Neutrophil (primary cell): Measurements from ENCODE around the gene ZNF804B.

Source experiments
- H3K27ac ChIP-seq: fragments of 200-600 bp; sonication (generic); 2 replicates; pipeline ENCODE4 v1.5.1; 2016; ENCODE audit warnings: mild to moderate bottlenecking, moderate library complexity
- H3K27me3 ChIP-seq: fragments of 200-600 bp; sonication (generic); 2 replicates; pipeline ENCODE4 v1.6.0; 2016; ENCODE audit warnings: mild to moderate bottlenecking
- H3K36me3 ChIP-seq: fragments of 200-600 bp; sonication (generic); 2 replicates; pipeline ENCODE4 v1.5.1; 2017
- H3K4me1 ChIP-seq, 2 experiments: fragments of 200-600 bp in 1 of 2; sonication (generic) in 1 of 2; 1 replicate in 1 of 2; 2 replicates in 1 of 2; pipeline versions ENCODE4 v1.5.1 to v1.6.1; 2013 to 2016; ENCODE audit warnings: low read depth in 1 of 2, low read length in 1 of 2, mild to moderate bottlenecking in 1 of 2, moderate library complexity in 1 of 2; ENCODE audit not compliant: control insufficient read depth in 1 of 2, insufficient read depth in 1 of 2
- H3K4me3 ChIP-seq, 2 experiments: fragments of 200-600 bp in 1 of 2; sonication (generic) in 1 of 2; 1 replicate in 1 of 2; 2 replicates in 1 of 2; pipeline ENCODE4 v1.5.1; 2013 to 2016; ENCODE audit warnings: low read depth in 1 of 2, low read length in 1 of 2, mild to moderate bottlenecking in 1 of 2, moderate library complexity in 1 of 2
- H3K9me3 ChIP-seq: fragments of 200-600 bp; sonication (generic); 2 replicates; pipeline ENCODE4 v1.5.1; 2016
- TF ChIP-seq, protein P1 (sequence below): fragments of 200-600 bp; sonication (generic); IDR thresholded peaks from 2 replicates; pipeline ENCODE4 v1.5.1; 2016; ENCODE audit warnings: antibody characterized with exemption

Gene ZNF804B

DNA sequence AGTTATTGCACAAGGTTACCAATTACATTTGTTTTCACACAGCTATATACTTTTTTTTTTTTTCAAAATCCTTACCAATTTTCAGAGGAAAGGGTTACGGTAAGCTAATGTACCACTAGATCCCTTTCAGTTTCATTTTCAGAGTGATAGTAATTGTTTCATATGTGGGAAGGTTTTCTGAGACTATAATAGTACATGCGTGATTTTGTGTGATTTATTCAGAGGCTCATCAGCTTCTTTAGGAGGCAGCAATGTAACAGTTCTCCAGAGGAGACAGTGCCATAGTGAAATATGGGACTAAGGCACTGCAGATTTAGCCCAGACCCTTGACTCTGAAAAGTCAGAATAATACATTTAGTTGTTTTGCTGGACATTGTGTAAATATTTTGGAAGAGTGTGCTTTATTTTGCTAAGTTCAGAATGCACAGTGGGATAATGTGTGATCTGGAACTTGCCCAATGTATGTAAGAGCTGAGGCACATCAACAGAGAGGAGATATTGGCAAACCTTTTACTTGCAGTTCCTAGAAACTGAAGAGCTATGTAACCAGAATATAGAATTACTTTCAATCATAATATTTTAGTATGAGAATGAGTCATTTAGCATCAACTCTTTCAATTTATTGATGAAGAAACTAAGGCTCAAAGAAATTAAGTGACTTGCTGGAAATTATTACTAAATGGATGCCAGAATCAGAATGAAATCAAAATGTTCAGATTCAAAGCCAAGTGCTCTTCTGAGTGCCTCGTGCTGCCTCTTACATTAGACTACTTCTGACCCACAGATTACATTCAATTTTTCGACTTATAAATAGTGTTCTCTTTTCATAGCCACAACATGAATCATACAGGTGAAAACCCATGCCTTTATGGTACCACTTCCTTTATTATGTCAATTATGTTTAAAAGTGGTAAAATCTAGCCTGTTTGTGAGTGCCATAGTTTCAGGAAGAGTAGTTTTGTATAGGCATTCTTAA is 243.8 kb downstream of the ZNF804B start:
- Histone ChIP-seq H3K36me3 (no peaks in the 10 kb centered on the region), H3K27me3 (no peaks in the 10 kb centered on the region), H3K4me3 (no peak overlapping the region), H3K4me1 (no peaks in the 10 kb centered on the region), H3K27ac (no peak overlapping the region), H3K9me3 (no peaks in the 10 kb centered on the region)
- TF ChIP-seq, protein P1, sequence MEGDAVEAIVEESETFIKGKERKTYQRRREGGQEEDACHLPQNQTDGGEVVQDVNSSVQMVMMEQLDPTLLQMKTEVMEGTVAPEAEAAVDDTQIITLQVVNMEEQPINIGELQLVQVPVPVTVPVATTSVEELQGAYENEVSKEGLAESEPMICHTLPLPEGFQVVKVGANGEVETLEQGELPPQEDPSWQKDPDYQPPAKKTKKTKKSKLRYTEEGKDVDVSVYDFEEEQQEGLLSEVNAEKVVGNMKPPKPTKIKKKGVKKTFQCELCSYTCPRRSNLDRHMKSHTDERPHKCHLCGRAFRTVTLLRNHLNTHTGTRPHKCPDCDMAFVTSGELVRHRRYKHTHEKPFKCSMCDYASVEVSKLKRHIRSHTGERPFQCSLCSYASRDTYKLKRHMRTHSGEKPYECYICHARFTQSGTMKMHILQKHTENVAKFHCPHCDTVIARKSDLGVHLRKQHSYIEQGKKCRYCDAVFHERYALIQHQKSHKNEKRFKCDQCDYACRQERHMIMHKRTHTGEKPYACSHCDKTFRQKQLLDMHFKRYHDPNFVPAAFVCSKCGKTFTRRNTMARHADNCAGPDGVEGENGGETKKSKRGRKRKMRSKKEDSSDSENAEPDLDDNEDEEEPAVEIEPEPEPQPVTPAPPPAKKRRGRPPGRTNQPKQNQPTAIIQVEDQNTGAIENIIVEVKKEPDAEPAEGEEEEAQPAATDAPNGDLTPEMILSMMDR, result no peak

DNA sequence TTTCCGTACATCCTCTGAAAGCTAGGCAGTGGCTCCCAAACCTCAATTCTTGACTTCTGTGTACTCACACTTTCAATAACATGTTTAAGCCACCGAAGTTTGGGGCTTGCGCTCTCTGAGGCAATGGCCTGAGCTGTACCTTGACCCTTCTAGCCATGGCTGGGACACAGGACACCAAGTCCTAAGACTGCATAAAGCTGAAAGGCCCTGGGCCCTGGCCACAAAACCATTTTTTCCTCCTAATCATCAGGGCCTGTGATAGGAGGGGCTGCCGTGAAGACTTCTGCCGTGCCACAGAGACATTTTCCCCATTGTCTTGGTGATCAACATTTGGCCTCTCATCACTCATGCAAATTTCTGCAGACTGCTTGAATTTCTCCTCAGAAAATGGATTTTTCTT is 252.5 kb downstream of the ZNF804B start:
- no peaks in the 10 kb centered on the region for H3K9me3 ChIP-seq
- H3K4me3 ChIP-seq, result no peak overlapping the region
- H3K27ac ChIP-seq, result no peak overlapping the region
- H3K36me3 ChIP-seq, result no peaks in the 10 kb centered on the region
- H3K27me3 ChIP-seq, result no peaks in the 10 kb centered on the region
- H3K4me1 ChIP-seq, result no peaks in the 10 kb centered on the region
- TF ChIP-seq, protein P1, result no peak

DNA sequence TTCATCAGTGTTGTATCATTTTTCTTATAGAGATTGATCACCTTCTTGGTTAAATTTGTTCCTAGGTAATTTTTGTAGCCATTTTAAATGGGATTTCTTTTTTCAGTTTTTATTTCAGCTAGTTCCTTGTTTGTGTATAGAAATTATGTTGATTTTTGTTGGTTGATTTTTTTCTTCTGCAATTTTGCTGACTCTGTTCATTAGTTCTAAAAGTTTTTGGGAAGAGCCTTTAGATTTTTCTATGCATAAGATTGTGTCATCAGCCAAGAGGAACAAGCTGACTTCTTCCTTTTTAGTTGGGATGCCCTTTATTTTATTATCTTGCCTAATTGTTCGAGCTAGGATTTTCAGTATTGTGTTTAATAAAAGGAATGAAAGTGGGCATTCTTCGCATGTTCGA is 258.2 kb downstream of the ZNF804B start:
- TF ChIP-seq, protein P1, result no peak
- no peaks in the 10 kb centered on the region for H3K4me1 ChIP-seq
- H3K4me3 ChIP-seq, result no peak overlapping the region
- no peak overlapping the region for H3K27ac ChIP-seq
- no peaks in the 10 kb centered on the region for H3K27me3 ChIP-seq
- H3K36me3 ChIP-seq, result no peaks in the 10 kb centered on the region
- no peaks in the 10 kb centered on the region for H3K9me3 ChIP-seq

DNA sequence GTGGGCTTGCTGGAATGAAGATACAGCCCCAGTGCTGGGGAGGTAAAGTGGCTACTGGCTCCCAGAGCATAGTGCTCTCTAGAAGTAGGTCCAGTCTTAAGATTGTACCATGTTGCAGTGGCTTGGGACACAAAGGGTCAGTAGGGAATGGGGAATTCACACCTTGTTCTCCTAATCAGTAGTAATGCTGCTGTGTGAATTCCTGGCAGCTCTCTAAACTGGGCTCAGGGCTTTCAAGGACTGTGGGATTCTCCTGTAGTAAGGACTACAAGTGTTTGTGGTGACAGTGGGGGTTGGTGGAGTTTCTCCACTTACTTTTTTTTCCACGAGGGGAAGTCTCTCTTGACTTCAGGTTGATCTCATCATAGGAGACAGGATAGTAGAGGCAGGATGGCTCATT is 262.2 kb downstream of the ZNF804B start:
- Histone ChIP-seq H3K36me3 (no peaks in the 10 kb centered on the region), H3K4me1 (no peaks in the 10 kb centered on the region), H3K27me3 (no peaks in the 10 kb centered on the region), H3K4me3 (no peak overlapping the region), H3K9me3 (no peaks in the 10 kb centered on the region), H3K27ac (no peak overlapping the region)
- TF ChIP-seq, protein P1, result no peak

DNA sequence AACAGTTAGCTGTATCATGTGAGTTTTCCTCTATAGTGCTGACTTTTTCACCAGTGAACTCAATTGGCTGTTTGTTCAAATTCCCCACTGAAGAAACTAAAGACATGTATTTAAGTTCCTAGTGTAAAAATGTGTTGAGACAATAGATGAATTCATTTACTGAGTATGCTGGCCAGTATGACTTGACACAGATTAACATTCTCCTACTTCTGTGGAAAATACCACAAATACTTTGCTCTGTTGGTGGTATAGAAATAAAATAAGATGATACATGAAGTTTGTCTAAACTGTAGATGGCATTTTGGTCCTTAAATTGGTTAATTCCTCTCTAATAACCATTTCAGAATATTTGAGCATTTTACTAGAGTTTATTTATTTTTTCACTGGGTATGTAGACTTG is 263.7 kb downstream of the ZNF804B start:
- Histone ChIP-seq H3K4me1 (no peaks in the 10 kb centered on the region), H3K4me3 (no peak overlapping the region), H3K27me3 (no peaks in the 10 kb centered on the region), H3K27ac (no peak overlapping the region), H3K9me3 (no peaks in the 10 kb centered on the region), H3K36me3 (no peaks in the 10 kb centered on the region)
- TF ChIP-seq, protein P1, result no peak
